RKO (cell line): ENCODE data around the gene NCSTN.
"Not testable (repeated sequence)": the region's sequence is repeated elsewhere in the genome, so short reads cannot be mapped to it uniquely, and the experiment has no call there.

ENCODE experiments used
- DNase-seq: peaks from one replicate; pipeline ENCODE4 v3.0.0-alpha.2; 2016; ENCODE audit warnings: low spot score

Gene NCSTN

DNA sequence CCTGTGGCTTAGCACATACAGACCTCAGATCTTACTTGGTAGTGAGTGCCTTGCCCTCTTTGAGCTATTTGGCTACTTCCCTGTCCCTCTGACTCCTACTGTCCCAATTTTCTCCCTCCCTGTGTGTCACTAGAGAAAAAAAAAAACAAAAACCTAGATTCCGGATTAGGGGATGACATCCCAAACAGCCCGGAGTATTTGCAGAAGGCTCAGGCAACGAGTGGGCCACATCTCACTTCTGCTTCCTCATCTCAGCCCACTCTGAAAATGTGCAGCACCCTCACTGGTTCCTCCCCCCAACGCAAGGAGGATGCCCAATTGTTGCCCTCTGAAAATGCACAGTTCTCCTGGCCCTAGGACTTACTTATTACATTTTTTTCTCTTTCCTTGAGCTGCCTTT, 28.6 kb downstream of the NCSTN start:
- no peak for DNase-seq

DNA sequence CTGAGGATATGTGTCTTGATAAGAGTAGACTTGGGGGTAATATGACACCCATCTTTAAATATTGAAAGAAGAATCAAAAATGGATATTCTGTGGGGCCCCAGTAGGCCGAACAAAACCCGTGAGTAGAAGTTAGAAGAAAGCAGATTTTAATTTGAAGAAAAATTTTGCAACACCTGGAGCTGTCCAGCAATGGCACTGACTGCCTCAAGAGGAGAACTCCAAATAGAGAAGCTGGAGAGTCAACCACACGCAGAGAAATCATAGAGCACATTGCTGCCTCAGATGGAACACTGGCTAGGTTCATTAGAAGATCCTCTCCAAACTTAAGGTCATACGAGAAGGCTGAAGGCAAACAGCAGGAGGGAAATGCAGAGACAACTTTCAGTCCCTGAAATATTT, 30.5 kb downstream of the NCSTN start:
- DNase-seq, result no peak

DNA sequence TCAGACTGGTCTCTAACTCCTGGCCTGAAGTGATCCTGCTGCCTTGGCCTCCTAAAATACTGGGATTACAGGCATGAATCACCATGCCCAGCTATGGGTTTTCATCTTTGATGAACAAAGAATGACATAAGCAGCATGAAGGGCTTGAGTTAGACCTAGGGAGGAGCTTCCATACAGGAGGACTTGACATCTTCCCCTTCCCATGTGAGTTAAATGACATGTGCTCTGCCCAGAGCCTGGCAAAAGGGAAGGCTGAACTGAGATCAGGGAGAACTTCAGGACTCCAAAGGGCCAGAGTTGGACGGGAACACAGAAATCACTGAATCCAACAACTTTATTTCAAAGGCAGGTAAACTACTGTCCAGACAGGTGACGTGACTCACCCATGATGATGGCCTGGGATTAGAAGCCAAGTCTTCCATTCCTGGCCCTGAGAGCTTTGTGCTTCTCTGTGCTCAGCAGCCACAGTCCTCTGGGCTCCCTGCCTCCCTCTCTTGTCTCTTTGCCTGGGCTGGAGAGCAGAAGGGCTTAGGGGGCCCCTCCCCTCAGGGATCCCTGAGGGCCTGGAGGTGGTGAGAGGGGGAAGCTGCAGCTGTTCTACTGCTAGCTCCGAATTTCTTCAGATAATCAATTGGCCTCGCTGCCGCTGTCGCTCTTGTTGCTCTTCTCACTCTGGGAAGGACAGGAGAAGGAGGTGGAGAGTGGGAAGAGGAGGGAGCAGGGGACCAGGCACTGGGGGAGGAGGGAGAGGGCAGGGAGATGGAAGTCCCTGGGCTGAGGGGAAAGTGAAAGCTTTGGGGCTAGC, 31.3 kb downstream of the NCSTN start:
- DNase-seq, result no peak

DNA sequence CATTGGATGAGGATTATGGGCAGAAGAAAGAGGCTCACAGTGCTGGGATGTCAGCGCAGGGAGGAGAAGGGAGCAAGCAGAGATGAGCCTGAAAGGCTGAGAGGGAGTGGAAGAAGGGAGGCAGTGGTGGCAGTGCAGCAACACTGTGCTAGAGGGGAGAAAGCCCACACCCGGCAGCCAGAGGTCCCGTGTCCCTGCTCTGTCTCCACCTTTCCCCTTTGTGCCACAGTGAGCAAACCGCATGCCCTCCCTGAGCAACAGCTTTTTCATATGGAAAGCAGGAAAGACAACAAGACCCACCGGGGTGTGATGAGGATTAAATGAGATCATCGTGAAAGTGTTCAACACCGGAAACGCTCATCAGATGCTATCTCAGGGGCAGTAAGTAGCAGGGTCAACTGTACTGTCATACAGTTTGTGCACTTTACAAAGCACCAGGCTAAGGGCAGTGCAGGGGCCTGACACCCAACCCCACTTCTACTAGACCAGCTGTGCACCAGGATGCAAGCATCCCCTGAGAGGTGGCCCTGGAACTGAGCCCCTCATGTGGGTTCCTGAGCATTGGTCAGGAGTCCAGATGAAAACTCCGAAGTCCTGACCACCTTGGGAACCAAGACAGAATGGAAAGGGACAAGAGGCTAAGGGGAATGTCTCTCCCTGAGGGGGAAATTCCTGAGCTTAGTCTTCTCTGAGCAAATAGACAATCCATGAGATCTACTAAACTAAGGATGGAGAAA, 32.8 kb downstream of the NCSTN start:
- DNase-seq, result peak; percentile 9

DNA sequence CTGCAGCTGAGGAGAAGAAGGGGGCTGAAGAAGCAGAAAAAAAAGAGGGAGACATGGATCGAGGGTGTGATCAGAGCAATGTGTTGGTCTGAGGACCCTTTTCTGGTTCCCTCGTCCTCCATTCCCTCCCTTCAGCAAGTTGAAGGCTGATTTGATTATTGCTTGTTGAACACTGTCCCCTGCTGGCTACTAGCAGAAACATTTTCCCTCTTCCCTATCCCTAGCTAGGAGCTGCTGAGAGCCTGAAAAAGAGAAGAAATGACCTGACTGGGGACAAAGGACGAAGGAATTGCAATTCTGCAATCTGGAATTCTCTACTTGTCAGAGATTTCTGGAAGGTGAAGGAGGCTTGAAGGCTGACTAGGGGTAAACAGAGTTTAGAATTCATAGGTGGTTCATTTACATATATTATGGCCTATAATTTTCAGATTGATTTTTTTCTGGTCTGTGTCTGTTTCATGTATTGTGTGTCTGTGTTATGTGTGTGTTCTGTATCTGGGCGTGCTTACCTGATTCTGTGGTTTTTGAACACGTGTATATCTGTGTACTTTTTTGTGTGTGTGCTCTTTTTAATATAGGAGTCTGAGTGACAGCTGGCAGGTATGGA, 33.4 kb downstream of the NCSTN start:
- peak; percentile 72 for DNase-seq

DNA sequence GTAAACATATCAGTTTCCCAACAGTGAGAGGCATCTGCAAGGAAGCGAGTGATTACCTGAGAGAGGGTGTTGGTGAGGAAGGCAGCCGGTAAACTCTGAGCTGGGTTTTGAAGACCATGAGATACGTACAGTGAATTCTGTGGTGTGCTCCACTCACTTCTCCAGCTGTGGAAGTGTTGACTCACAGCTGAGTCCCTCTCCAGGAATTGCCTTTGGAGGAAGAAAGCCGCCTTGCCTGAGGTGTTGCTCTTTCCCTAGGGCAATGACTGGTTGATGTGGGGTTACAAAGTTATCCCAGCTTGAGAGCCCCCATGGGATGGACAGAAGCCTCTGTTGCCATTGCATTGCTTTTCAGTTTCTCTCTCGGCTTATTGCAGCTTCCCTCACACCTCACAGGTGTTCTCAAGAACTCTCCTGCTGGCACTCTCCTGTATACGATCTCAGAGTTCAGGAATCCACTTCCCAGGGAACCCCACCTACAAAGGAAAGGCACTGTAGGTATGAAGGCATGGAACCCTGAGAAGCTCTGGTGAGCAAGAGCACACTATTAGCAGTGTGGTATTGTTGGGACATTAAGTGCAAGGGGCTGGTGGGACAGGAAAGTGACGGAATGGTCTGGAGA, 34.5 kb downstream of the NCSTN start:
- DNase-seq, result no peak

DNA sequence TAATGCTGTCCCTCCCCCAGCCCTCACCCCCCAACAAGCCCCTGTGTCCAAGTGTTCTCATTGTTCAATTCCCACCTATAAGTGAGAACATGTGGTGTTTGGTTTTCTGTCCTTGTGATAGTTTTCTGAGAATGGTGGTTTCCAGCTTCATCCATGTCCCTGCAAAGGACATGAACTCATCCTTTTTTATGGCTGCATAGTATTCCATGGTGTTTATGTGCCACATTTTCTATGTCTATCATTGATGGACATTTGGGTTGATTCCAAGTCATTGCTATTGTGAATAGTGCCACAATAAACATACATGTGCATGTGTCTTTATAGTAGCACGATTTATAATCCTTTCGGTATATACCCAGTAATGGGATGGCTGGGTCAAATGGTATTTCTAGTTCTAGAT, 41.6 kb downstream of the NCSTN start:
- DNase-seq, result not testable (repeated sequence)

DNA sequence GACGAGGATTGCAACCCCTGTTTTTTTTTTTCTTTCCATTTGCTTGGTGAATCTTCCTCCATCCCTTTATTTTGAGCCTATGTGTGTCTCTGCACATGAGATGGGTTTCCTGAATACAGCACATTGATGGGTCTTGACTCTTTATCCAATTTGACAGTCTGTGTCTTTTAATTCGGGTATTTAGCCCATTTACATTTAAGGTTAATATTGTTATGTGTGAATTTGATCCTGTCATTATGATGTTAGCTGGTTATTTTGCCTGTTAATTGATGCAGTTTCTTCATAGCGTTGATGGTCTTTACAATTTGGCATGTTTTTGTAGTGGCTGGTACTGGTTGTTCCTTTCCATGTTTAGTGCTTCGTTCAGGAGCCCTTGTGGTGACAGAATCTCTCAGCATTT, 45.2 kb downstream of the NCSTN start:
- not testable (repeated sequence) for DNase-seq

DNA sequence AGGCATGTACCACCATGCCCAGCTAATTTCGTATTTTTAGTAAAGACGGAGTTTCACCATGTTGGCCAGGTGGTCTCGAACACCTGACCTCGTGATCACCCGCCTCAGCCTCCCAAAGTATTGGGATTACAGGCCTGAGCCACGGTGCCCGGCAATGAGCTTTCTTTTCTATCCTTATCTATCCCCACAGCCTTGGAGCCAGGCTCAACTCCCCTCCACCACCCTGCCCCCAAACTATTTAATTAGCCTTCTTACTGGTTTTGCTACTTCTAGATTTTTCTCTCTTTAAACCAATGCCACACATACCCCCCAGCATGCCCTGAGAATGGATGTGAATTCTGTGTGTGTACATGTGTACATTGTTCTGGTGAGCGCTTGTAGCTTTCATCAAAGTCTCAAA, 51.5 kb downstream of the NCSTN start:
- DNase-seq, result no peak

DNA sequence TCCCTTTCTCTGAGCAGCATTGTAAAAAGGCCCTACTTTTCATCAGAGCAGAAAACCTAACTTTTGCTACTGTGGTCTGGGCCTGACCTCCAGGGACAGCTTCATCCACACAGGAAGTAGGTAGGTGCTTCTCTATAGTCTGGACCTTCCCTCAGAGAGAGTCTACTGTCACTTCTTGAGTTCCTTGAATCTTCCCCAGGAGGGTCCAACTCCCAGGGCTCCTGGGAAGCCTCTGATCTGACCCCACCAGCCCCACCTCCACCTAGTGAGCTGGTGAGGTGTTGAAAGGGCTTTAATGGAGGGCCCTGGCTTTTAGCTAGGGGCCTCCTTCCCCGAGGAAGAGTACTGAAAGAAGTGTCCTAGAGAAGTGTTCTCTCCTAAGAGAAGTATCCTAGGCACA, 54.5 kb downstream of the NCSTN start:
- DNase-seq, result no peak

DNA sequence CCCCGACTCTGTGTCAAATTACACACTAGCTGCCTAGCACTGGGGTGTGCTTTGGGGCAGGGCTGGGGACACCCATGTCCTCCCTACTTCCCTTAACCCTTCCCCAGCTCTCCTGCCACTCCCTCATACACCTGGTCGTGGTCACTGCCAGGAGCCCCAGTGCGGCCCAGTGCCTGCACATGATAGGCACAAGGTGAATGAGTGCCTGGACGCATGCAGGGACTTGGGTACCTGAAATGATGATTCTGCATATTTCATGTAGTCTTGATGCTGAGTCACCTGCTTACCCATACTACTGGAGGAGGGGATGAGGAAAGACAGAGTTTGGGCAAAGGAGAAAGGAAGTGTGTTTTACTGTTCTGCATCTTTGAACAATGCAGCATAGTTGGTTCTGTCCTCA, 55.6 kb downstream of the NCSTN start:
- no peak for DNase-seq

DNA sequence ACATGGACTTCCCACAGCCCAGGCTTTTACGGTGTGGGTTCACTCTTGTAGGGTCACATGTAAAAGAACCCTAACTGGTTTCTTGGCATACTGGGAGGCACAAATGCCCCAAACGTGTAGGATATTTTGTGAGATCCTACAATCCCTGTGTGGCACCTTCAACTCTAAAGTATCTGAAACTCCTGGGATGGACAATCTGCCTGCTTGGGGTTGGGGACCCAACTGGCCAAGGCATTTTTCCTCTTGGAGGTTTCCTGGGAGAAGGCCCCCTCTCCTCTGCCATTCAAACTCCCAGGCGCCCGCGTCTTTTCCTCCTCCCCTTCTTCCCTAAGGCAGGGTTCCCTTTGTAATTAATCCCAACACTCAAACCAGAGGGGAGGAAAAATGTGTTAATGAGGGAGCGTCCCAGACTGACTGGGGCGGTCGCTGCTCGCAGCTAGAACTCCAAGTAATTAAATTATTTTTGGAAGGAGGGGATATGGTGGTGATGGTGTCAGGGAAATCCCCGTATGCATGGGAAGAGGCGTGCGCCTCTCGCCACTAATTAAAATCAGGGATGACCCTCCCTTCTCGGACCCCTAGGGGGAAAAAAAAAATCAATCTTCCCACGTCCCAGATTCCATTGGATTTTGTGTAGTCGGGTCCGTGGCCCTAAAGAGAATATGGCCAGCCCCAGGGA, 56.5 kb downstream of the NCSTN start:
- DNase-seq, result no peak

DNA sequence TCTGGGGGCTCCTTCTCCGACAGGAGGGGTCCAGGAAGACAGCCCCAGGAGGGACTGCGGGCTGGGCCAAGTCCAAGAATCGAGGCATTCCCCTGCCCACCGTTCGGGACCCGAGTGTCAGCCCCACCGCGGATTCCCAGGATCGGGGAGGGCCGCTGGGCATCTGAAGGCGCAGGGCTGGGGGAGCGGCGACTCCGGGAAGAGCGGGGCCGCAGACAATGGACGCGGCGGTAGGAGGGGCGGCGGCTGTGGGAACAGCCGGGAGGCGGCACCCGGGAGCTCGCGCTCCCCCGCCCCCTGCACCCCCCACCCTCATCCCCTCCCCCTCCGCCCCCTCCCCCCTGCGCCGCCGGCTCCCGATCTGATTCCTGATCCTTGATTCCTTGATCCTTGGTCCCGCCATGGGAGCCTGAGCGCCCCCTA, 57.1 kb downstream of the NCSTN start, which contains the start of gene VANGL2:
TSS of gene VANGL2 (plus strand) at position 342 of the 423 bp plus-strand sequence. CDS start 15,274 bp downstream, outside the sequence.
- DNase-seq, result no peak

DNA sequence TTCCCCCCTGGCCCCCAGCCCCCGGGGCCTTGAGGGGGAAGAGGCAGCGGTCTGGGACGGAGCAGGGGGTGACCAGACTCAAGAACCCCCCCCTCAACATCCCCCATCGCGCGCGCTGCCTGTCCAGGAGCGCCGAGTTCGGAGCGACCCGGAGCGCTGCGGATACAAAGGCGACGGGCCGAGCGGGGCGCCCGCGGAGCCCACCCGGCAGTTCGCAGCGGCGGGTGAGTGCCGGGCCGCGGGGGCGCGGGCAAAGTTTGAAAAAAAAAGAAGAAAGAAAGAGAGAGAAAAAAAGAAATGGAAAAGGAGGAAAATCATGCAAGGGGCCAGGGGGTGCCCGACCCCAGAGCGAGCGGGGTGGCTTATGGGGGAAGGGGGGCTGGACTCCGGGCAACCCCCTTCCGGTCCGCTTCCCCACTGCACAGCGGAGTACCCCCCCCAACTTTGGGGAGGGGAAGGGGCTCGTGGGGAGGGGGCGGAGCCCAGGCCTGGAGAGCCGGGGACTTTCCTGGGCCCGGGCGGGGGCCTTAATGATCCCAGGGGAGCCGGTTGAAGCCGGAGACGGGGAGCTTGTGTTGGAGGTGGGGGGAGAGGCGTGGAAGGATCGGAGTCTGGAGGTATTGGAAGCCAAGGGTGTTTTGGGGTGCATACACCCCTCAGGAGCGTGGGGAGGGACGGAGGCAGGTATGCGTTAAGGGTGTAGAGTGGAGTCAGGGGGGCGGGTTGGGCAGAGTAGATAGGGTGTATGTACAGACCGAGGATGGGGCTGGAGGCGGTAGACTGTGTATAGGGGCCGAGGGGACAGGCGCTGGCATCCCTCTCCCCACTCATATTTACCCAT, 57.7 kb downstream of the NCSTN start:
- DNase-seq, result no peak

DNA sequence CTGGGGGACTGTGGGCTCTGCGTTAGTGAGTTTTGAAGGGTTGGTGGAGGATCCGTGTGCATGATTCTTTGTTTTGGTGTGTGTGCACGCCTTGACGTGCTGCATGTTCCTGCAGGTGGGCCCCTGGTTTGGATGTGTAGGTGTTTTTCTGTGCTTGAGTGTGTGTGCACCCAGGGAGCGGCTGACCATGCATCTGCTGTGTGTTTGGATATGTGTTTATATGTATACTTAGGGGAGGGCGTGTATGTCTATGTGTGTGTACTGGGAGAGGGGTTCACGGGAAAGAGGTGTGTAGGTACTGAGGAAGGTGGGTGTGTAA, 58.3 kb downstream of the NCSTN start:
- DNase-seq, result no peak

DNA sequence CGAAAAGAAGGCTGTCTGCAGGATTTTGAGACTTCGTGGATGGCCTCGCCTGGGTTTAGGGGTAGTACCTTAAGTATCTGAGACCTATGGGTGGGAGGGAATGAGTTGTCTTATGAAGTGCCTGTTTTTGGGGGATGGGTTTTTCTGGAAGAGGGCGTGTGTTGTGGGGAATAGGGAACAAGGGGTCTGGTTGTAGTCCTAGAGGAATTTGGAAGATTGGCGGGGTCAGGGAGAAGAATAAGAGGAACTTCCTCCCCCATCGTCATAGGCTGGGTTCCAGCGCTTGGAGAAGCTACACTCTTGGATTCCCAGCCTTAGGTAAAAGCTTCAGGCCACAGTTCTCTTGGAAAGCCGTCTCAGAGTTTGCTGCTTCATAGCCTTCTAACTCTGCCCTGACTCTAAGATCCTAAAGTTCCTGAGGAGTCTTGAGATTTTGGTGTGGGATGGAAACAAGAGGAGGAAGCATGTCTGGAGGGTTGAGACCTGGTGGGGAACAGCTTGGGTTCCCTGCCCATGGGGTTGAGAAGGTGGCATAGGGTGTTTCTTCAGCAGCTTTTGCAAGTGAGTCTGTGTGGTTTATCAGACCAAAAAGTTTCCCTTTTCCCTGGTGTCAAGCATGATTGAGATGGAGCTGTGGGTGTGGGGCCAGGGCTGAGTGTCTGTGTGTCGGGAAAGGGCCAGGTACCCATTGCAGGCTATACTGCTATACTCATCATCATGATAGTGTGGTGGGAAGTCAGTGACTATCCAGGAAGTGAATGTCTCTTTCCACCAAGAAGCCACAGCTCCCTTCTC, 59.0 kb downstream of the NCSTN start:
- DNase-seq, result no peak

DNA sequence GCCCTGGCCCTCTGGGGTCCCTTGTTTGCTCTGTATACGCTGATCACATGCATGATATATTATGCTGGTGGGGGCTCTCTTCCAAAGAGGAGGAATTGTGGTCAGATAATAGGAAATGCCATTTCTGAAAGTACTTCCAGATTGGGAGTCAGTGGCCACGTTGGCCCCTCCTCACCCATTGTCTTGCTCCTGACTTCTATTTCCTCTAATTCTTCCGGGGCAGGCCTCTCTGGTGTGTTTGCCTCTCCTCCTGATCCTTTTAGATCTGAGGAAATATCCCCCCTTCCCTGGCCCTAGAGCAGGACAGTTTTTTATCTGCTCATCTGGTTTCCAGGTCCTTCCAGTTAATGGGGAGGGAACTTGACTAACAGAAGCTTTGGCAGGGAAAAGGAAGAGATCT, 60.1 kb downstream of the NCSTN start:
- no peak for DNase-seq

DNA sequence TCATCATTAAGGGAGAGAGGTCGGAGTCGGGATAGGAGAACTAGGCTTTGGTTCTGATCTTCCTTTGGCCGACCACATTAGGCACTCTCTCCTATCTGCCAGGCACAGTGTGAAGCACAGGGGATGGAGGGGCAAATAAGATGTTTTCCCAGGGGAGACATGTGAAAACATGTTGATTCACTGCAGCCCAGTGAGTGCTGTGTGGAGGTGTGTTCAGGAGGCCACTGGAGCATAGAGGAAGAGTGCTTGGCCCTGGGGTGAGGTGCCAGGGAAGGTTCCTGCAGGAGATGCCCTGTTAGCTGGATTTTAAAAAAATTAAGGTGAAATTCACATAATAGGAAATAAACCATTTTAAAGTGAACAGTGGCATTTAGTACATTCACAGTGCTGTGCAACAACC, 60.9 kb downstream of the NCSTN start:
- no peak for DNase-seq

DNA sequence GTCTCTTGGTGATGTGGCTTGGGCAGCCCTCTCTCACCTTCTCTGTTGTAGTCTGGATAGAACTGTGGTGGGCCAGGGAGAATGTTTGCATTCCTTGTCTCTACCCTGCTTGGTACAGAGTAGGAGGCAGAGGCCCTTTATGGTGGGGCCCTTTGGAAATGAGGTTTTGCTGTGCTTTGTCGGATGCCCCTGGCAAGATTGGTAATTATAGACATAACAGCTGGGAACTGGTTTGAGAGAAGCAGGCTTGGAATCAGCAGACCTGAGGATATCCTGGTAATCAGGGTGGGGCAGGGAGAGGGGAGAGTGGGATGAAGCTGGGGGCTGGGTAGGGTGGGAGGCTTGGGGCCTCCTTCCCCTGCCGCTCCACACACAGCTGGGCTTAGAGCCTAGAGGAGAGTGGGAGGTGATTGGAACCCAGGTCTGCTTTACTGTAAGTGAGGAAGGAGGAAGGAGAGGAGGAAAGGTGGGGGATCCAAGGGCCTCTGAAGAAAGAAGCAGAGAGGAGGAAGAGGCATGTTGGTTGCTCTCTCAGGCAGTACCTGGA, 62.2 kb downstream of the NCSTN start:
- DNase-seq, result no peak
